ENCODE data around the gene PHF21A.

- TF ChIP-seq, protein P1, sequence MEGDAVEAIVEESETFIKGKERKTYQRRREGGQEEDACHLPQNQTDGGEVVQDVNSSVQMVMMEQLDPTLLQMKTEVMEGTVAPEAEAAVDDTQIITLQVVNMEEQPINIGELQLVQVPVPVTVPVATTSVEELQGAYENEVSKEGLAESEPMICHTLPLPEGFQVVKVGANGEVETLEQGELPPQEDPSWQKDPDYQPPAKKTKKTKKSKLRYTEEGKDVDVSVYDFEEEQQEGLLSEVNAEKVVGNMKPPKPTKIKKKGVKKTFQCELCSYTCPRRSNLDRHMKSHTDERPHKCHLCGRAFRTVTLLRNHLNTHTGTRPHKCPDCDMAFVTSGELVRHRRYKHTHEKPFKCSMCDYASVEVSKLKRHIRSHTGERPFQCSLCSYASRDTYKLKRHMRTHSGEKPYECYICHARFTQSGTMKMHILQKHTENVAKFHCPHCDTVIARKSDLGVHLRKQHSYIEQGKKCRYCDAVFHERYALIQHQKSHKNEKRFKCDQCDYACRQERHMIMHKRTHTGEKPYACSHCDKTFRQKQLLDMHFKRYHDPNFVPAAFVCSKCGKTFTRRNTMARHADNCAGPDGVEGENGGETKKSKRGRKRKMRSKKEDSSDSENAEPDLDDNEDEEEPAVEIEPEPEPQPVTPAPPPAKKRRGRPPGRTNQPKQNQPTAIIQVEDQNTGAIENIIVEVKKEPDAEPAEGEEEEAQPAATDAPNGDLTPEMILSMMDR (IDR thresholded peaks at IDR 0.05; ENCODE audit: low read depth, low read length, missing input control): no peak
- TF ChIP-seq MAX (IDR thresholded peaks at IDR 0.05) (no peak), TAF1 (conservative IDR thresholded peaks at IDR 0.05) (no peak), GABPA (IDR thresholded peaks at IDR 0.05 in 1 of 2, conservative IDR thresholded peaks at IDR 0.05 in 1 of 2) (no peak), RAD21 (IDR thresholded peaks at IDR 0.05) (no peak), HNF4A (conservative IDR thresholded peaks at IDR 0.05) (no peak), SP1 (IDR thresholded peaks at IDR 0.05) (no peak), JUND (IDR thresholded peaks at IDR 0.05) (no peak)
- TF ChIP-seq, protein P2, sequence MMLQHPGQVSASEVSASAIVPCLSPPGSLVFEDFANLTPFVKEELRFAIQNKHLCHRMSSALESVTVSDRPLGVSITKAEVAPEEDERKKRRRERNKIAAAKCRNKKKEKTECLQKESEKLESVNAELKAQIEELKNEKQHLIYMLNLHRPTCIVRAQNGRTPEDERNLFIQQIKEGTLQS (IDR thresholded peaks at IDR 0.05): no peak
Observed at GRCh38 chr11:46036009-46036408, 85.2 kb downstream of the PHF21A start.
